ENCODE results near the gene DNAH14. TPM values are rescaled to one million over a fixed set of nuclear protein-coding genes. Genes with fewer than 3 reads are reported as not detected.
A peak's percentile ranks its signal among the peaks of the same experiment; 100 is the strongest.

The DNAH14 gene
- total and polyA plus RNA-seq, 9 of the 15 experiments (the other 6 are each of a cell fraction or from before 2014, with no cell fraction given) = 58.4 to 142 (median 98.4) TPM

DNA sequence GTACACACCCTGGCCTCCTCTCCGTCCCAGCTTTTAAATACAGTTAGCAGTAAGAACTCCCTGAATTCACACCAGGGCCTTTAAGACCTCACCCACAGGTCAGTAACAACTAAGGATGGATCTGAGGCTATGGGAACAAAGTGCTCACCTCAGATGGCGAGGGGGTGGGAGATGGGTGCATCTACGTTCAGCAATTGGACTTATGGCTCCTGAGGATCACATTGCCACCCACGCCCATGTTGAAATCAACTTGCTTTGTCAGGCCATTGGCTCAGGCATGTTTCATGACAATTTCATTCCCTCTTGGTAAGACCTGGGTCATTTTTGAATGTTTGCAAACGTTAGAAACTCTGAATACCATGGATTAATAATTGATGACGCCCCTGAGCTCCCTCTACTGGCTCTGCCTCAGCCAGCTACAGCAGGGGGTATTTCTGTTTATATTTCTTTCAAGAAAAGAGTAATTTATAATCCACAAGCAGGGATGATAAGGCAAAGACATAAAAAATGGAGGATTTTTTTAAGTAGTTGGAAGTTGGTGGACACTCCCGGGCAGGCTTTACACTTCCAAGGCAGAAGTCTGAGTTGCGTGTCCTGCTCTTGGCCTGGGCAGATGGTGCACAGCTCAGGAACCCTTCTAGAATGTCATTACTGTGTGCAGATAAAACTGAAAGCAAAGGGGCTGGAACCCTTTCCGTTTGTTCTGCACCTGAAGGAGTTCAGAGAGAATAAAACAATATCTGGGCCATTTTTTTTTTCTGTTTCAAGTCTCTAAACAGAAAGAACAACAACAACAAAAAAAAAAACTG is 512.0 kb downstream of the DNAH14 start (continued):
- TF ChIP-seq, protein P1, sequence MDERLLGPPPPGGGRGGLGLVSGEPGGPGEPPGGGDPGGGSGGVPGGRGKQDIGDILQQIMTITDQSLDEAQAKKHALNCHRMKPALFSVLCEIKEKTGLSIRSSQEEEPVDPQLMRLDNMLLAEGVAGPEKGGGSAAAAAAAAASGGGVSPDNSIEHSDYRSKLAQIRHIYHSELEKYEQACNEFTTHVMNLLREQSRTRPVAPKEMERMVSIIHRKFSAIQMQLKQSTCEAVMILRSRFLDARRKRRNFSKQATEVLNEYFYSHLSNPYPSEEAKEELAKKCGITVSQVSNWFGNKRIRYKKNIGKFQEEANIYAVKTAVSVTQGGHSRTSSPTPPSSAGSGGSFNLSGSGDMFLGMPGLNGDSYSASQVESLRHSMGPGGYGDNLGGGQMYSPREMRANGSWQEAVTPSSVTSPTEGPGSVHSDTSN (CRISPR knock-in tag; IDR thresholded peaks at IDR 0.05; ENCODE audit: low read depth) = no peak
- TF ChIP-seq, protein P1 (tag; conservative IDR thresholded peaks at IDR 0.05; ENCODE audit: low read depth) = 0 out of 2 replicates have a peak, but pooled peaks have one; percentile 24
- TF ChIP-seq CREB1 (IDR thresholded peaks at IDR 0.05) (0 out of 2 replicates have a peak, but pooled peaks have one; percentile 4), CREB1 (CRISPR knock-in tag; IDR thresholded peaks at IDR 0.05) (no peak), MYC (IDR thresholded peaks at IDR 0.05; ENCODE audit: low read depth, low read length) (0 out of 2 replicates have a peak, but pooled peaks have one; percentile 21), MYC (CRISPR knock-in tag; IDR thresholded peaks at IDR 0.05; ENCODE audit: borderline replicate concordance, low read depth) (no peak), DACH1 (IDR thresholded peaks at IDR 0.05; ENCODE audit: partially characterized antibody) (peak; percentile 66), EZH2 (IDR thresholded peaks at IDR 0.05; ENCODE audit: borderline replicate concordance, low read depth, low read length) (no peak), KDM4B (IDR thresholded peaks at IDR 0.05; ENCODE audit: borderline replicate concordance in 2 of 2, low read depth in 1 of 2) (0 out of 4 replicates have a peak, but pooled peaks of 1 of the 2 experiments have one; percentile 50), TAL1 (IDR thresholded peaks at IDR 0.05) (no peak), TEAD2 (tag; IDR thresholded peaks at IDR 0.05) (0 out of 2 replicates have a peak, but pooled peaks have one; percentile 26), NR2F6 (CRISPR knock-in tag; IDR thresholded peaks at IDR 0.05) (no peak), SRSF3 (IDR thresholded peaks at IDR 0.05; ENCODE audit: insufficient read depth, low read length) (no peak)
- TF ChIP-seq, protein P2, sequence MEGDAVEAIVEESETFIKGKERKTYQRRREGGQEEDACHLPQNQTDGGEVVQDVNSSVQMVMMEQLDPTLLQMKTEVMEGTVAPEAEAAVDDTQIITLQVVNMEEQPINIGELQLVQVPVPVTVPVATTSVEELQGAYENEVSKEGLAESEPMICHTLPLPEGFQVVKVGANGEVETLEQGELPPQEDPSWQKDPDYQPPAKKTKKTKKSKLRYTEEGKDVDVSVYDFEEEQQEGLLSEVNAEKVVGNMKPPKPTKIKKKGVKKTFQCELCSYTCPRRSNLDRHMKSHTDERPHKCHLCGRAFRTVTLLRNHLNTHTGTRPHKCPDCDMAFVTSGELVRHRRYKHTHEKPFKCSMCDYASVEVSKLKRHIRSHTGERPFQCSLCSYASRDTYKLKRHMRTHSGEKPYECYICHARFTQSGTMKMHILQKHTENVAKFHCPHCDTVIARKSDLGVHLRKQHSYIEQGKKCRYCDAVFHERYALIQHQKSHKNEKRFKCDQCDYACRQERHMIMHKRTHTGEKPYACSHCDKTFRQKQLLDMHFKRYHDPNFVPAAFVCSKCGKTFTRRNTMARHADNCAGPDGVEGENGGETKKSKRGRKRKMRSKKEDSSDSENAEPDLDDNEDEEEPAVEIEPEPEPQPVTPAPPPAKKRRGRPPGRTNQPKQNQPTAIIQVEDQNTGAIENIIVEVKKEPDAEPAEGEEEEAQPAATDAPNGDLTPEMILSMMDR (IDR thresholded peaks at IDR 0.05 in 2 of 3, conservative IDR thresholded peaks at IDR 0.05 in 1 of 3; ENCODE audit: insufficient read depth in 2 of 3, low read depth in 1 of 3, low read length in 3 of 3) = peak; percentile 41 to 60 (median 47); a peak in 3 of 6 replicates
- TF ChIP-seq, protein P3, sequence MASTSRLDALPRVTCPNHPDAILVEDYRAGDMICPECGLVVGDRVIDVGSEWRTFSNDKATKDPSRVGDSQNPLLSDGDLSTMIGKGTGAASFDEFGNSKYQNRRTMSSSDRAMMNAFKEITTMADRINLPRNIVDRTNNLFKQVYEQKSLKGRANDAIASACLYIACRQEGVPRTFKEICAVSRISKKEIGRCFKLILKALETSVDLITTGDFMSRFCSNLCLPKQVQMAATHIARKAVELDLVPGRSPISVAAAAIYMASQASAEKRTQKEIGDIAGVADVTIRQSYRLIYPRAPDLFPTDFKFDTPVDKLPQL (IDR thresholded peaks at IDR 0.05; ENCODE audit: extremely low read depth, insufficient read length) = no peak
- TF ChIP-seq, protein P4, sequence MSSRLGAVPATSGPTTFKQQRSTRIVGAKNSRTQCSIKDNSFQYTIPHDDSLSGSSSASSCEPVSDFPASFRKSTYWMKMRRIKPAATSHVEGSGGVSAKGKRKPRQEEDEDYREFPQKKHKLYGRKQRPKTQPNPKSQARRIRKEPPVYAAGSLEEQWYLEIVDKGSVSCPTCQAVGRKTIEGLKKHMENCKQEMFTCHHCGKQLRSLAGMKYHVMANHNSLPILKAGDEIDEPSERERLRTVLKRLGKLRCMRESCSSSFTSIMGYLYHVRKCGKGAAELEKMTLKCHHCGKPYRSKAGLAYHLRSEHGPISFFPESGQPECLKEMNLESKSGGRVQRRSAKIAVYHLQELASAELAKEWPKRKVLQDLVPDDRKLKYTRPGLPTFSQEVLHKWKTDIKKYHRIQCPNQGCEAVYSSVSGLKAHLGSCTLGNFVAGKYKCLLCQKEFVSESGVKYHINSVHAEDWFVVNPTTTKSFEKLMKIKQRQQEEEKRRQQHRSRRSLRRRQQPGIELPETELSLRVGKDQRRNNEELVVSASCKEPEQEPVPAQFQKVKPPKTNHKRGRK (tag; IDR thresholded peaks at IDR 0.05) = no peak

All from K562 (cell line).